Measurements from ENCODE around the gene MICA.
"Not testable (repeated sequence)": the region's sequence is repeated elsewhere in the genome, so short reads cannot be mapped to it uniquely, and the experiment has no call there.

Gene MICA

DNA sequence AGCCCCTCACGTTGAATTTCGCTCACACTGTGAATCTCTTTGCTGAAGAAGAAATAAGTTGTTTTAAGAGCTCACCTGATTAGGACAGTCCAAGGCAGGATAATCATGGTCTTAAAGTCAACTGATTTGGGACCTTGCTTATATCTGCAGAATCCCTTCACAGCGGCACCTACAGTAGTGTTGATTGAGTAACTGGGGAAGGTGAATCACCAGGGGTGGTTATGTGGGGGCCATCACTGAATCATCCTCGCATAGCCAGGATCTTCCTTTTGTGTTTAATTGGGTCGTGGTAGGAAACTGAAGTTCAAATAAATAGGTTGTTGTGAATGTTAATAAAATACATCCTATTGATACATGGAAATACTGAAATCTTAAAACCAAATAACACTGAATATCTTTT, 20.2 kb upstream of the MICA start:
- DNase-seq (ENCODE audit: low spot score): no peak

DNA sequence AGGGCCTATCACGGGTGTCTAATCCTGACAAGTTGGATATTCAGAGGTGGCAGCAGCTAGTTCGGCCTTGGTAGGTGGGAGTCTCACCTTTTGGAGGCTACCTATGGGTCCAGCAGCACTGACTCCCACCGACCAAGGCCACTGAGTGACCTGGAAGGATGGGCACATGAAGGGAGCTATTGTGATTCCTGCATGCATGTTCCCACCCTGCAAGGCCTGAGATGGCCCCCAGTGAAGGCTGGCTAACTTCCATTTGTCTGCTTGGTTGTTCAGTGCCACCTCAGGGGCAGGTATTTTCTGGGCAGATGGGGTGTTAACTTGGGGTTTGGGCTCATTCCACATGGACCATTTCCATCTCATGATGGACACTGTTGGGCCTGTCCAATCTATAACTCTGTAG, 18.4 kb upstream of the MICA start:
- DNase-seq (ENCODE audit: low spot score): no peak

DNA sequence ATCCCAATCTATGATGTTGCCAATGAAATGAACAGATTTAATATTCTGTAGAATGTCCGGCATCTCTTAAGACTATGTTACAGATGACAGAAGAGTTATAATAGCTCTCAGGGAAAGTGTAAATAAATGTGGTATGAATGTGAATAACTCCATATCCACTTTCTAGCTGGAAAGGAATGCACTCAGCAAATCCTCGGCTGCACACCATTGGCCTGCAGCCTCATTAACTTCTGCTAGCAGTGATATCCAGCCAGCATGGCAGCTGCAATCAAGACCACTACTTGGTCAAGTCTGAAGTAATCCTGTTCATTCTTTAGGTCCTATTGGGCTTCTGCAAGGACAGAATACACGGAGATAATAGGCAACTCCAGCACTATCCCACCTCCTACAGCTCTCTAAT, 17.3 kb upstream of the MICA start:
- no peak for DNase-seq (ENCODE audit: low spot score)

DNA sequence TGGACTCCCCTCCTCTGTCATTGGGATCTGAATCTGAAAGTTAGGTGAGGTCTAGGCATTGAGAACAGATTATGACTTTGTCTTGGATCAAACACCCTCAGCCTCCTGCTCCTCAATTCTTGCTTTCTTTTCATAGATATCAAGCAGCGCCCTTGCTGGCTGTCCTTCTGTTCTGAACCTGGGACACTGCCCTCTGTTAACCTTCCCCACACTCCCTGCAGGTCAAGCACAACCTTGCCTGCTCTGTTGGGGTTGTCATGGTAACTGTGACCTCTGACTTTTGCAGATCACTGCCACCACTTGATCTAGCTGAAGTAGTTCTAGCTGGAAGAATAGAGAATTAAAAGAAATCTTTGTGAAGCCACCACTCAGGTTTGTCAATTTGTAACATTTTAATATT, 16.4 kb upstream of the MICA start:
- DNase-seq (ENCODE audit: low spot score): no peak

DNA sequence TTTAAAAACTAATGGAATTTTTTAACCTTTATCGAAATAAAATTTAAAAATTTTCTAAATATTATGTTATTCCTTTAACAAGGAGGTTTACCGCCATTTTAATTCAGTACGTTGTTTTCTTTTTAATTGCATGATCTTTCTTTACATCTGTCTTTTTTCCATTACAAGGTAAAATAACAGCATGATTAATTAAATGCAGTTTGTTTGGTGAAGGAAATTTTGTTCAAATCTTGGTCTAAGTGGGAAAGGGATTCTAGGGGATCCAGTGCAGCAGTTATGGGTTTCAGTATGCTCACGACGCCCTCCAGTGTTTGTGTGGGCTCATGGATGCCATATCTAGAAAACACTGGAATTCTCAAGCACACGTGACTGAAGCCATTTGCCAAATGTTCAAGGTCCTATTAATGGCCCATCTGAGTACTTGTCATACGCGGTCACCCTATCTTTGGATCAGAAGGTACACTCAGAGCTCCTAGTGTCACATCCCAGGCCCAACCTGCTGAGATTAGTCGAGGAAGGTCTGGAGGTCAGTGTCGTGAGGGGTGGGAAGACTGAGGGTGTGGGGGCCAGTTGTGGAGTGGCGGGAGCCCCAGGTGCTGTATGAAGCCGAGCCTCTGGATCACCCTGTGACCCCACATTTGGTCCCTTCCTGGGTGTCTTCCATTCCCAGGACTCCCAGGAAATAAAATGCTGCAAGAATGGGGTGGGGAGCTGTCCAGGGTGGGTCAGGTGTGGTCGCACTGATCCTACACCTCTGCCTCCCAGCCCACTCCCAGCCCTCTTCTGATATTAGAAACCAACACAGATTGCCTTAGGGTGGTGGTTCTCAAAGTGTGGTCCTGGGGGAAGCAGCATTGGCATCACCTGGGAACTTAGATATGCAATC, 14.2 kb upstream of the MICA start:
- not testable (repeated sequence) for DNase-seq (ENCODE audit: low spot score)

DNA sequence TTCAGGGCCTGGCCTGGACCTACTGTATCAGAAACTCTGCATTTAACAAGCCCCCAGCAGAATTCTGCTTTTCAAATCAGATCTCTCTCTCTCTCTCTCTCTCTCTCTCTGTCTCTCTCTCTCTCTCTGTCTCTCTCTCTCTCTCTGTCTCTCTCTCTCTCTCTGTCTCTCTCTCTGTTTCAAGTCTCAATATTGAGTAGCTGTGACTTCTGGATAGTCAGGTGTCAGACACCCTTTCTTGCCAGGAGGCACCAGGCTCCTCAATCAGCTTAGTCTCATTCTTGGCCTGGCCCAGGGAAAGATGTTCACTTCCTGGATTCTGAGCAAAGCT, 13.6 kb upstream of the MICA start:
- not testable (repeated sequence) for DNase-seq (ENCODE audit: low spot score)

DNA sequence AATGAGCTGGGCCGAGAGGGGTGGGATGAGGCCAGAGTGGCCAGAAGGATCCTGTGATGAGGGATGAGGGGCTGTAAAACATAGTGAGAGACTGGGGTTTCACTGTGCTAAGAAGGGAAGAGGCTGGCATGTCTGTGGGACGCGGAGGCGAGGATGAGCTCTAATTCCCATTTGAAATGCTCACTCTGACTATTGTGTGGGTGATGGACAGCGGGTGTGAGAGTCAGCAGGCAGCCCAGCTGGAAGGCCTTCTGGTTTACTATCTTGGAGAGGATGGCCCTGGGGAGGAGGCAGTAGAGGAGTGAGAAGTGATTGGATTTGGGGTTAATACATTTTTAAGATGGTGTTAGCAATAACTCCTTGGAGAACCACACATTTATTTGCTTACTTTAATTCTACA, 9.5 kb upstream of the MICA start:
- no peak for DNase-seq (ENCODE audit: low spot score)

DNA sequence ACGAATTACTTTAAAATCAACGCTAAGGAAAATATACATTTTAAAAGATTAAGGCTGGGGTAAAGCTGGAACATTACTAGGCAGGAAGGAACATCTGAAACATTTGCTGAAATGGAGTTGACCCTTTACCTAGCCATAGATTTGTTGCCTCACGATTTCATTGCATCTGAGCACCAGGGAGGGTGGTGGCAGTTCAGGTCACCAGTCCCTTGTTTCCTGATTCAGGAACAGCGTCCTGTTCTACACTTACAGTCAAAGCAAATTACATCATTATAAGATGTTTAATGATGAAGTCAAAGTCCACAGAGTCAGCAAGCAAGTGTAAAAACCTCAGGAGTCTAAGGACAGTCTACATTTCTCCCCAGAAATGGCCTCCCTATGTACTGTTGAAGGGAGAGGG, 9.0 kb upstream of the MICA start:
- no peak for DNase-seq (ENCODE audit: low spot score)

DNA sequence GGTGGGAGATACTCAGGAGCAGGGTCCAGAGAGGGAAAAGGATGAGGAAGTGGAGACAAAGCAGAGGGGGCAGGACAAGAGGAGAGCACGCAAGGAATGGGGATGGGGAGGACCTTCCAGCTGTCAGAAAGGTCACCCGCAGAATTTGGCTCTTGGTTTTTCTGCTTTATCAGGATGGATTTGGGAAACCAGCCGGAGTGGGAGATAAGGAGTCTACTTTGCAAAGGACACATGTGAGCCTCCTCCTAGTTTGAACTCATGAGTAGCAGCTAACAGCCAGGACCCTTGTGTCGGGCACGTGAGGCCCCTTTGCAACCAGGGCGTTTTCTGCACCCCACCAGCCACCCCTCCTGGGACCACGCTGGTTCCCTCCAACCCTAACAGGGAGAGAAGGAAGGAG, 7.6 kb upstream of the MICA start:
- no peak for DNase-seq (ENCODE audit: low spot score)

DNA sequence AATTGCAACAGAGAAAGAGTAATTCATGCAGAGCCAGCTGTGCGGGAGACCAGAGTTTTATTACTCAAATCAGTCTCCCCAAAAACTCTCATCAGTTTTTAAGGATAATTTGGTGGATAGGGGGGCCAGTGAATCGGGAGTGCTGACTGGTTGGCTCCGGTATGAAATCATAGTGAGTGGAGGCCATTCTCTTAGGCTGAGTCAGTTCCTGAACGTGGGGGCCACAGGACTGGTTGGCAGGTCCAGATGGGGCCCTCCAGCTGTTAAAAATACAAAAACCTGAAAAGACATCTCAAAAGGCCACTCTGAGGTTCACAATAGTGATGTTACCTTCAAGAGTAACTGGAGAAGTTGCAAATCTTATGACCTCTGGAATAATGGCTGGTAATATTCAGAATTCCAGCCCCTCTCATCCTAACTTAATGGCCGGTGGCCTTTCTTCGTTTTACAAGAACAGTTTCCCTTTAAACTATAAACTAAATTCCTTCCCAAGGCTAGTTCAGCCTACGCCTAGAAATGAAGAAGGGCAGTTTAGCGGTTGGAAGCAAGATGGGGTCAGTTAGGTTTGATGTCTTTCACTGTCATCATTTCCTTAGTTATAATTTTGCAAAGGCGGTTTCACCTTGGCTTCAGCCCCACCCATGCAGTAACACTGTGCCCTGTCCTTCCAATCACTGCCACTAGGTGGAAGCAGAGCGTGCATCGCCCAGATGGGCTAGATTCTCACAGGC, 6.8 kb upstream of the MICA start:
- peak; percentile 91 for DNase-seq (ENCODE audit: low spot score)

DNA sequence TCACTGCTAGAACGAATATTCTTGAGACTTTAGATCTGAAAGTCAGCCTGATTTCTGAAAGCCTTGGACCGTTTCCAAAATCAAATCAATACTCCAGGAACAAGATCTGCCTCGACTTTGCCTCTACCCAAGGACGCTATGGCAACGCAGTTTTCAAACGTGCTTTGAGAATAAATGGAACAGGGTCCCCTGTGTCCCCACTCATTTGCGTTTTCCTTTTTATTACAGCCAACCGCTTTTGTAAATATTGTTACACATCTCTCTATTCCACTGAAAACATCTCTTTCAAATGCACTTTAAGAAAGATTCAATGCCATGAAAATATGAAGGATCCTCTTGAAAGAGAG, 6.3 kb upstream of the MICA start:
- DNase-seq (ENCODE audit: low spot score): not testable (repeated sequence)

DNA sequence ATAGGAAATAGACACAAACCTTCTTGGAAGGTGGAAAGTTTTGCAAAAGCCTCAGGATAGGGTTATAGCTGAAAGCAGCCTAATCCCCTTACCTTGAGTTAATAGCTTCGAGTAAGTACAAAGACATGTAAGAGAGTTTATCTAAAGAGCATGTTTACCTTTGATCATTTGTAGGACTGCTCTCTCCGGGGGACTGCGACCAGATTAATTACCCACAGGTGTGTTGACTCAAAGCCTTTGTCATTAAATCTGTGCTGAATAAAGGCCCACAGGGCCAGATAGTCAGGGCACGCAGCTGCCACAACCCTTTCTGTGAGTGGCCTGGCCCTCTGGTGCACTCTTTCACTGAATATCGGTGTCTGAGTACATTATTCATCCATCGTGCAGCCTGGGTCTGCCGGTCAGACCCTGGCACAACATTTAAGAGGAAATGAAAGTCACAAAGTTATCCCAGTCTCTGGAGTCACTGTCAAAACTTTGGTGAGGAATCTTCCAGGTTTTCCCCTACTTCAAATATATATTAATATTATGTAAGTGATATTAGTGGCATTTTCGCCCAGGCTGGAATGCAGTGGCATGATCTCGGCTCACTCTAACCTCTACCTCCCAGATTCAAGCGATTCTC, 5.4 kb upstream of the MICA start:
- DNase-seq (ENCODE audit: low spot score): no peak

DNA sequence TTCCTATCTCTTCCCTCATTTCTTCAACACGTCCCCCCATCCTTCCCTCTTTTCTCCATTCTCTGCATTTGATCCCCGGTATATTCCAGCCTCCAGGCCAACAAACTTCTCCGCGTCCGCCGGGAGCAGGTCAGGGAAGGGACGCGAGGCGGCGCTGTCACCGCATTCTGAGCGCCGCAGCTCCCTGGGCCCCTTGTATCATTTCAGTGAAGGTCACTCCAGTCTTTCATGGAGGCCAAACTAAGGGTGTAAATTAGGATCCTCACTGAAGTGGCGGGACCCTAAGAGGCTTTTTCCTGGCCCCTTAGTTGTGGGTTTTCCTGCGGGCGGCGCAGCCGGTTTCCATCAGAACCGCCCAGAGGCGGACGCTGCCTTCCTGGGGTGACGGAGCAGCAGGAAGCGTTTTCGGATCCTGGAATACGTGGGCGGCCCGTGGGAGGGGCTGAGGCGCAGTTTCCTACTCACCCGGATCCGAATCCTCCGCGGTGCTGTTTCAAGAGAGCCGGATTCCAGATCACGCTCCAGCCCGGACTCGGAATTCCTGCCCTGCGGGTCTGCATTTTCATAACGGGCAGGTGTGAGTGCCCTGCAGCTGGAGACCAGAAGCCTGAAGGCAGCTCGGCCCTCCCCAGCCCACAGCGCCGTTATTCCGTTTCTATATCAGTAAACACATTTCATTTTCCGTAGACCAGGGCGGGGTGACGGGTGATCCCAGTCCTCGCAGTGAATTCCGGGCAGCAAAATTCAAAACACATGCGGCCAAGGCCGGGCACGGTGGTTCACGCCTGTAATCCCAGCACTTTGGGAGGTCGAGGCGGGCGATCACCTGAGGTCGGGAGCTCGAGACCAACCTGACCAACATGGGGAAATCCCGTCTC, 3.6 kb upstream of the MICA start:
- DNase-seq (ENCODE audit: low spot score): peak; percentile 53

DNA sequence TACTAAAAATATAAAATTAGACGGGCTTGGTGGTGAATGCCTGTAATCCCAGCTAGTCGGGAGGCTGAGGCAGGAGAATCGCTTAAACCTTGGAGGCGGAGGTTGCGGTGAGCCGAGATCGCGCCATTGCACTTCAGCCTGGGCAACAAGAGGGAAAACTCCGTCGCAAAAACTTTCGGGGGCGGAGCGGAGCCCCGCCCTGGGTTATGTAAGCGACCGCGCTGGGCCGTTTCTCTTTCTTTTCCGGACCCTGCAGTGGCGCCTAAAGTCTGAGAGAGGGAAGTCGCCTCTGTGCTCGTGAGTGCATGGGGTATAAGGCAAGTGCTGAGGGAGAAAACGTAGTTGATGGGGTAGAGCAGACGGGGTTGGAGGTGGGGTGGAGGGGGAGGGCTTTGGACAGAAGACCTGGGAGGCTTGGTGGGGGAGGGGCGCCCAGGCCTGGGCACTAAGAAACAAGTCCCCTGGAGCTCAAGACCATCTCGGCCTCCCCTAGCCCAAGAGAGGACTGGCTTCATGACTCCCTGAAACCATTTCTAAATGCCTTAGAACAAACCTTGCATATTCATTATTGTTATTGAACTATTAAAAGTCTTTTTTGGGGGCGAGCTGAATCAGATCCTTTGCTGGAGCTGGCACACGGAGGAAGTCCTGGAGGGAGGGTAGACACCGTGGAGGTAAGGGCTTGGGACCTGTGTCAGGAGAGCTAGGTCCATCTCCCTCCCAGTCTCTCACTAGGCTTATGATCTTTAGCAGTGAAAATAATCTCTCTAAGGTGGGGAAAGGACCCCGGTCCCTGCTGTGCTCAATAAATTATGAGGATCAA, 2.7 kb upstream of the MICA start:
- peak; percentile 76 for DNase-seq (ENCODE audit: low spot score)

DNA sequence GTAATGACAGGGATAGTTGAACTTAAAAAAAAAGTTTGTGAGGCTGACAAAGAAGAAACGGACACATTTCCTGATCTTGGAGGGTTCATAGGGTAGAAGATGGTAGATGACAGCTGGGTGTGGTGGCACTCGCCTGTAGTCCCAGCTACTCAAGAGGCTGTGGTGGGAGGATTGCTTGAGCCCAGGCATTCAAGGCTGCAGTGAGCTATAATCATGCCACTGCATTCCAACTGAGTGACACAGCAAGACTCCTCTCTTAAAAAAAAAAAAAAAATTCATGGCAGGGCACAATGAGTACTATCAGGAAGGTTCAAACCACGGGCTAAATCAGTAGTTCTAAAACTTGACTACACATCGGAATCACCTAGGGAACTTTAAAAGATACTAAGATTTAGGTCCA, 2.0 kb upstream of the MICA start:
- no peak for DNase-seq (ENCODE audit: low spot score)

DNA sequence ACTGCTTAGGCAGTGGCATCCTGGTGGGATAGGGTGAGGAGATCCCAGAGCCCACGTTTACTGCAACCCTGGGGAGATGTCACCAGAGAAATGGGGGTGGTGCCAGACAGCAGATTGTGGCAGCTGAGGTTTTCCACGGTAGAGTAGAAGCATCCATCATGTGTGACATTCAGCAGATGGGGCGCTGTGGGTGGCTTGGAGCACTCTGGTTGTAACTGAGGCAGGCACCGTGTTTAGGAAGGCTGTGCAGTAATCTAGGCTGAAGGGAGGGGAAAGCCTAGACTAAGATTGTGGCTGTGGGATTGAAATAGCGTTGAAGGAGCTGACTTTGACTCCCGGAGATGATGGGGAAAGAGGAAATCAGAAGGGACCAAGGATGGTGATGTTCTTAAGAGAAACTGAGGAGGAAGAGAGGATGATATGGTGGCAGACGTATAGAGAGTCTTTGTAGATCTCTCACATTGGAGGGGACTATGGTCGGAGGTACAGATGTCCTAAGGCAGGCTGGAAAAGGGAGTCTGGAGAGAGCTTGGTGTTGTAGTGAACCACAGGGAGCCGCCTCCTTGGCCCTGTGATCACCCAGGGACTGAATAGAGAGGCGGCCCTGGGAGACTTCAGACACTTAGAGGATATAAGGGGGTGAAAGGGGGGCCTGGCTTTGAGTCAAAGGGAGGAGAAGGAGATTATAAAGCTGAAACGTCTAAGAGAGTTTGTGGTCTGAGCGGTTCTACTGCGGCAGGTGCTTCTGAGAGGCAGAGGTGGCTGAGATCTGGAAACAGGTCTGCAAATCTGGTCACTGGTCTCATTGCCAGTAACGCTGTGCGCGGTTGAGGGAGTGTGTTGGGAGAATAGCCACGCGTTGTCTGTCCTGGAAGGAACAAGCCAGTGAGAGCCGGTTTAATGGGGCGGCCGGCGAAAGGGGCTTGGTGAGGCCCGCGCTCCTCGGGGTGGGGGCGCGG, 792 bp upstream of the MICA start:
- DNase-seq (ENCODE audit: low spot score): peak; percentile 31

DNA sequence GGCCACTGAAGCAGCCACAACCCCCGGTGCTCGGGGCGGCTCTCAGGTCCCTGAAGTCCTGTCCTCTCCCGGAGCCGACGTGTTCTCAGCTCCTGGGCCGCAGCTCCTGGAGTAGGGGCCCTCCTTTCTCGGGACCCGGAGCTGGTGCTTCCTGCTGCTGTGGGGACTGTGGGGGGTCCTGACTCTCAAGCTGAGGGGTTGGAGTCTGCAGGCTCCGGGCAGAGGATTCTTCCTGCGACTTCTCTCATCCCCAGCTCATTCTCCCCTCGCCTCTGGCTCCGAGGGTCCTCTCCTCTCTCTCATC, 618 bp downstream of the MICA start:
- DNase-seq (ENCODE audit: low spot score): not testable (repeated sequence)

DNA sequence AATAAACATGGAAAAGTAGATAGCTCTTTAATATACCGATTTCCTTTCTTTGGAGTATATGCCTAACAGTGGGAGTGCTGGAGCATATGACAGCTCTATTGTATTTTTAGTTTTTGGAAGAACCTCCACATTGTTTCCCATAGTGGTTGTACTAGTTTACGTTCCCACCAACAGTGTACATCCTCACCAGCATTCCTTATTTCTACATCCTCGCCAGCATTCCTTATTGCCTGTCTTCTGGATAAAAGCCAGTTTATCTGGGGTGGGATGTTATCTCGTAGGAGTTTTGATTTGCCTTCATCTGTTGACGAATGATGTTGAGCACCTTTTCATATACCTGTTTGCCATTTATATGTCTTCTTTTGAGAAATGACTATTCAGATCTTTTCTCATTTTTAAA, 2.6 kb downstream of the MICA start:
- DNase-seq (ENCODE audit: low spot score): no peak

DNA sequence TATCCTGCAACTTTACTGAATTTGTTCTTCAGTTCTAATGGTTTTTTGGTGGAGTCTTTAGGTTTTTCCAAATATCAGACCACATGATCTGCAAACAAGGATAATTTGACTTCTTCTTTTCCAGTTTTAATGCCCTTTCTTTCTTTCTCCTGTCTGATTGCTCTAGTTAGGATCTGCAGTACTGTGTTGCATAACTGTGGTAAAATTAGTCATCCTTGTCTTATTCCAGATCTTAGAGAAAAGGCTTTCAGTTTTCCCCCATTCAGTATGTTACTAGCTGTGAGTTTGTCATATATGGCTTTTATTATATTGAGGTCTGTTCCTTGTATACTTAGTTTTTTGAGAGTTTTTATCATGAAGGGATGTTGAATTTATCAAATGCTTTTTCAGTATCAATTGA, 4.3 kb downstream of the MICA start:
- DNase-seq (ENCODE audit: low spot score): no peak

DNA sequence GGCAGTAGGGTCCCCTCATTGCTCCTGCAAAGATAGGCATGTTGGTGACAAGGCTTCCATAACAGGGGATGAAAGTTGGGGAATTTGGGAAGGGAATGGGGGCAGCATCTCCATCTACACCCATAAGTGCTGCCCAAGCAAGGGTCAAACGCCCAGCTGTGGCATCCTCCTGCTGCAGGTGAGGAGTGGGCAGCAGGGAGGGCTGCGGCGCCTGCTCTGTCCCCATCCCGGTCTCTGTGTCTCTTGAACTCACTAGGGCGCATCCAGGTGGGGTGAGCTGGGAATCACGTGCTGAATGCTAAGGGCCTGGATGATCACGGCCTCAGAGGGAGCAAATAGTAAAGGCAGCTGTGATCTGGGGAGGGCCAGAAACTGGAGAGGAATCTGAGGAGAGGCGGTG, 9.1 kb downstream of the MICA start:
- no peak for DNase-seq (ENCODE audit: low spot score)
